ENCODE data around the gene MUC6. TPM values are rescaled to one million over a fixed set of nuclear protein-coding genes. Genes with fewer than 3 reads are reported as not detected.

MUC6 gene
- total RNA-seq, 4 donors from 2014 or later, result 0.43 to 3.5 TPM; not detected in 2

DNA sequence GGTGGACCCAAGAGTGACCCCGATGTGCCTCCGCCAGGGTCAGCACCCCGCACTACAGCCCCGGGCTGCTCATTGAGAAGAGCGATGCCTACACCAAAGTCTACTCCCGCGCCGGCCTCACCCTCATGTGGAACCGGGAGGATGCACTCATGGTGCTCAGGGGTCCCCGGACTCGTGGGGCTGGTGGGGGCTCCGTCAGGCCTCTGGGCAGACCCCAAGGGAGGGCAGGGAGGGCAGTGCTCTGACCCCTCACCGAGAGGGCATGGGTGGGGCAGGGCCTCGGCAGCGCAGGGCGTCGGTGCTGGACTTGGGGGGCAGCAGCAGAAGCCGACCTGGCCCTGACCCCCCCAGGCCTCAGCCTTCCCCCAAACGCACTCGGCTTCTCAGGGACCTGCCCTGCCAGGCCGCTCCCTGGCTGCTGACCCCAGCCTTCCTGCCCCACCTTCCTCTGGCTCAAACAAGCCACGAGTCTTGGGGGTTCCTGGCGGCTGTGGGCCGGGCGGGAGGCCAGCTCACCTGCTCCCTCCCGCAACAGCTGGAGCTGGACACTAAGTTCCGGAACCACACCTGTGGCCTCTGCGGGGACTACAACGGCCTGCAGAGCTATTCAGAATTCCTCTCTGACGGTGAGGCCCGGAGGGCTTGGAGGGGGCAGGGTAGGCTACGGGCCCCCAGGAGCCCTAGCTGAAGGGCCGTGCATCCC lies 41.0 kb upstream of the MUC6 start:
- H3K27me3 ChIP-seq, result no peaks in the 10 kb centered on the region
- no peaks in the 10 kb centered on the region for H3K36me3 ChIP-seq
- no peaks in the 10 kb centered on the region for H3K4me1 ChIP-seq
- no peaks in the 10 kb centered on the region for H3K9me3 ChIP-seq
- no peak overlapping the region for H3K4me3 ChIP-seq
- DNase-seq, result peak; percentile 11 to 12
- TF ChIP-seq POLR2A (IDR thresholded peaks at IDR 0.05), result no peak
- TF ChIP-seq, protein P1, sequence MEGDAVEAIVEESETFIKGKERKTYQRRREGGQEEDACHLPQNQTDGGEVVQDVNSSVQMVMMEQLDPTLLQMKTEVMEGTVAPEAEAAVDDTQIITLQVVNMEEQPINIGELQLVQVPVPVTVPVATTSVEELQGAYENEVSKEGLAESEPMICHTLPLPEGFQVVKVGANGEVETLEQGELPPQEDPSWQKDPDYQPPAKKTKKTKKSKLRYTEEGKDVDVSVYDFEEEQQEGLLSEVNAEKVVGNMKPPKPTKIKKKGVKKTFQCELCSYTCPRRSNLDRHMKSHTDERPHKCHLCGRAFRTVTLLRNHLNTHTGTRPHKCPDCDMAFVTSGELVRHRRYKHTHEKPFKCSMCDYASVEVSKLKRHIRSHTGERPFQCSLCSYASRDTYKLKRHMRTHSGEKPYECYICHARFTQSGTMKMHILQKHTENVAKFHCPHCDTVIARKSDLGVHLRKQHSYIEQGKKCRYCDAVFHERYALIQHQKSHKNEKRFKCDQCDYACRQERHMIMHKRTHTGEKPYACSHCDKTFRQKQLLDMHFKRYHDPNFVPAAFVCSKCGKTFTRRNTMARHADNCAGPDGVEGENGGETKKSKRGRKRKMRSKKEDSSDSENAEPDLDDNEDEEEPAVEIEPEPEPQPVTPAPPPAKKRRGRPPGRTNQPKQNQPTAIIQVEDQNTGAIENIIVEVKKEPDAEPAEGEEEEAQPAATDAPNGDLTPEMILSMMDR (IDR thresholded peaks at IDR 0.05), result no peak
- intact Hi-C loops (cut with DNase I; ENCODE audit: low total_unique reads), result no loop called here
- no peak overlapping the region for H3K27ac ChIP-seq

DNA sequence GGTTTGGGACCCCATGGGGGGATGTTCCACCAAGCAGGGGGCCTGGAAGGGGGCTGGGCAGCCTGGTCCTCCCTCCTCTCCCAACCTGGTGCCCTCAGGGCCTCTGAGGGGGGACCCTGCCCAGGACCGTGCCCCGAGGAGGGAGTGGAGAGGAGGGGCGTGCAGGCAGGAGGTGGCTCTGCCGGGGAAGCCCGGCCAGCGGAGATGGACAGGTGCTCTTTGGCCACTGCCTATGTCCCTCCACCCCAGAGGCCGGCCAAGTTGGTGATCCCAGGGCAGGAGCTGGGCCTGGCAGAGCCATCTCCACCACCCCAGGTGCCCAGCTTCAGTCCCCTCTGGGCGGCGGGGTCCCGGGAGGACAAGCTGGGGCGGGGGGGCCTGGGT lies 40.5 kb upstream of the MUC6 start:
- H3K4me1 ChIP-seq, result no peaks in the 10 kb centered on the region
- H3K27me3 ChIP-seq, result no peaks in the 10 kb centered on the region
- H3K9me3 ChIP-seq, result no peaks in the 10 kb centered on the region
- DNase-seq, result peak in 1 of 2 donors; percentile 12
- H3K36me3 ChIP-seq, result no peaks in the 10 kb centered on the region
- no peak overlapping the region for H3K4me3 ChIP-seq
- intact Hi-C loops (cut with DNase I; ENCODE audit: low total_unique reads), result no loop called here
- TF ChIP-seq, protein P1 (IDR thresholded peaks at IDR 0.05), result no peak
- H3K27ac ChIP-seq, result no peak overlapping the region

DNA sequence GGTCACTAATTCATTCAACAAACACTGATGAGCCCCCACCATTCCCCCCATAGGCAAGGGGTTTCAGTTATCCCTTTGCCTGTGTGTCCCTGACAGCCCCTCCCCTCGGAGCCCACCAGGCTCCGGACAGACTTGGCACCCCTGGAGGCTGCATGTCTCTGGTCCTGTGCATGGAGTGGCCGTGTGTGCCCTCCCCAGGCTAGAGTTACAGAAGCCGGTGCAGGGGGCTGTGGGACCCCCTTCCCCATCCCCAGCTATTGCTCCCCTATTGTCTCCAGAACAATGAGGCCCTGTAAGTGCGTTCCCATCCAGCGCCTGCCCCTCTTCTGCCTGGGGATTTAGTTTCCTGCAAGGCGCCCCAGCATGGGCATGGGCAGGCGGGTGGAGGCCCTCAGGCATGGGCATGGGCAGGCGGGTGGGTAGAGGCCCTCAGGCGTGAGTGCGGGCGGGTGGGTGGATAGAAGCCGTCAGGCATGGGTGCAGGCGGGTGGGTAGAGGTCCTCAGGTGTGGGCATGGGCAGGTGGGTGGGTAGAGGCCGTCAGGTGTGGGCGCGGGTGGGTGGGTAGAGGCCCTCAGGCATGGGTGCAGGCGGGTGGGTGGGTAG lies 39.6 kb upstream of the MUC6 start:
- no peak for TF ChIP-seq POLR2A (IDR thresholded peaks at IDR 0.05)
- TF ChIP-seq, protein P1 (IDR thresholded peaks at IDR 0.05), result no peak
- Histone ChIP-seq H3K4me1 (no peaks in the 10 kb centered on the region), H3K4me3 (no peak overlapping the region), H3K9me3 (no peaks in the 10 kb centered on the region), H3K27ac (no peak overlapping the region), H3K36me3 (no peaks in the 10 kb centered on the region), H3K27me3 (no peaks in the 10 kb centered on the region)
- DNase-seq, result peak in 1 of 2 donors; percentile 8
- intact Hi-C loops (cut with DNase I; ENCODE audit: low total_unique reads), result no loop called here

DNA sequence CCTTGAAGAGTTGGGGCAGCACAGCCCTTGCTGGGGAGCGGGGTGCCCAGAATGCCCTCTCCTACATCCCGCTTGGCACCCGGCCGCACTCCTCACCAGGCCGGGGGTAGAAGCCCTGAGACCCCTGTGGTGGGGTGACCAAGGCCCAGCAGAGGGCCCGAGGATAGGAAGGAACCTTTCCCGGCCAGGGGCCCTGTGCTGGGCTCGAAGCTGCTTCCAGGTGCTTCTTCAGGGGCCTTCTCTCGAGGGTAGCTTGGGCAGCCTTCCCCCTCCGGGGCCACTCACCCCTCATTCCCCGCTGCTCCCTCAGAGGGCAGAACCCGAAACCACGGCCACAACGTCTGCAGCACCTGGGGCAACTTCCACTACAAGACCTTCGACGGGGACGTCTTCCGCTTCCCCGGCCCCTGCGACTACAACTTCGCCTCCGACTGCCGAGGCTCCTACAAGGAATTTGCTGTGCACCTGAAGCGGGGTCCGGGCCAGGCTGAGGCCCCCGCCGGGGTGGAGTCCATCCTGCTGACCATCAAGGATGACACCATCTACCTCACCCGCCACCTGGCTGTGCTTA lies 38.9 kb upstream of the MUC6 start:
- intact Hi-C loops (cut with DNase I; ENCODE audit: low total_unique reads), result no loop called here
- peak; percentile 9 to 13 for DNase-seq
- H3K36me3 ChIP-seq, result no peaks in the 10 kb centered on the region
- no peaks in the 10 kb centered on the region for H3K27me3 ChIP-seq
- no peak overlapping the region for H3K27ac ChIP-seq
- no peaks in the 10 kb centered on the region for H3K4me1 ChIP-seq
- no peak for TF ChIP-seq POLR2A (IDR thresholded peaks at IDR 0.05)
- TF ChIP-seq, protein P1 (IDR thresholded peaks at IDR 0.05), result no peak
- no peaks in the 10 kb centered on the region for H3K9me3 ChIP-seq
- H3K4me3 ChIP-seq, result no peak overlapping the region

Data from uterus (tissue), 4 donors.